GM12878 (cell line): Measurements from ENCODE around the gene MPRIP. TPM values are rescaled to one million over a fixed set of nuclear protein-coding genes. Genes with fewer than 3 reads are reported as not detected.

ENCODE experiments used
- ATAC-seq: fragments of 200-7000 bp; cut with Tn5 transposase; 3 replicates; pipeline ENCODE4 v1.9.1; 2020; ENCODE audit warnings: mild to moderate bottlenecking, moderate library complexity
- BruUV-seq: library from RNA; stranded (reverse); fragments of 400-500 nt; replicated peaks from 2 replicates; lab custom pipeline; 2021; lab: Mats Ljungman, UMichigan
- CTCF ChIA-PET: fragments of 300-600 bp; sonication (Branson Sonifier 250); formaldehyde crosslinking; extraction: SDS; loops from one replicate; lab custom pipeline; 2021; ENCODE audit warnings: inconsistent platforms; lab: Yijun Ruan, JAX
- POLR2A ChIA-PET: fragments of 350-600 bp; formaldehyde crosslinking; extraction: SDS; loops from one replicate; lab custom pipeline; 2021; ENCODE audit warnings: inconsistent platforms; lab: Charles Lee
- RAD21 ChIA-PET: fragments of 300-600 bp; sonication (Branson Sonifier 250); formaldehyde crosslinking; loops from one replicate; lab custom pipeline; 2023; ENCODE audit warnings: antibody characterized with exemption; ENCODE audit not compliant: unreplicated experiment; lab: Charles Lee
- SMC1A ChIA-PET: fragments of 300-600 bp; sonication (Branson Sonifier 250); formaldehyde crosslinking; loops from one replicate; lab custom pipeline; 2023; ENCODE audit not compliant: unreplicated experiment, uncharacterized antibody; lab: Charles Lee
- DNase-seq: peaks from one replicate; pipeline ENCODE4 v3.0.0-alpha.2; 2011; ENCODE audit warnings: low read depth, low spot score
- FAIRE-seq: peaks from 3 replicates; lab custom pipeline; 2011; peaks lifted over from hg19 to GRCh38; lab: Jason Lieb, UNC
- H2AFZ ChIP-seq: 2 replicates; pipeline ENCODE4 v1.6.0; 2011; ENCODE audit warnings: low read depth, low read length, control low read depth; ENCODE audit not compliant: control insufficient read depth
- H3K27ac ChIP-seq: 2 replicates; pipeline ENCODE4 v1.5.1; 2011; ENCODE audit warnings: control low read depth; ENCODE audit not compliant: control insufficient read depth, insufficient read depth
- H3K27me3 ChIP-seq, 2 experiments: replicated peaks in 1 of 2; 2 replicates each; pipeline versions ENCODE4 v1.6.0 to v1.6.1; 2011; ENCODE audit warnings: low read length in 1 of 2; ENCODE audit not compliant: control insufficient read depth in 2 of 2, insufficient read depth in 2 of 2
- H3K36me3 ChIP-seq, 2 experiments: 2 replicates each; pipeline ENCODE4 v1.5.1; 2011; ENCODE audit warnings: low read length in 1 of 2; ENCODE audit not compliant: control insufficient read depth in 2 of 2, insufficient read depth in 2 of 2
- H3K4me1 ChIP-seq: 2 replicates; pipeline ENCODE4 v1.6.1; 2011; ENCODE audit warnings: mild to moderate bottlenecking, low read length, moderate library complexity, mixed read lengths; ENCODE audit not compliant: control insufficient read depth, insufficient read depth
- H3K4me2 ChIP-seq: 2 replicates; pipeline ENCODE4 v1.6.0; 2011; ENCODE audit warnings: control low read depth; ENCODE audit not compliant: control insufficient read depth, insufficient read depth
- H3K4me3 ChIP-seq: fragments of 200-600 bp; sonication (generic); 2 replicates; pipeline ENCODE4 v1.5.1; 2016
- H3K79me2 ChIP-seq: 2 replicates; pipeline ENCODE4 v1.6.0; 2011; ENCODE audit warnings: low read length; ENCODE audit not compliant: control insufficient read depth, insufficient read depth
- H3K9ac ChIP-seq: 2 replicates; pipeline ENCODE4 v1.8.0; 2011; ENCODE audit warnings: low read length, control low read depth, mixed read lengths; ENCODE audit not compliant: control insufficient read depth, insufficient read depth
- H3K9me3 ChIP-seq: replicated peaks from 3 replicates; pipeline ENCODE4 v1.5.1; 2011; ENCODE audit warnings: mild to moderate bottlenecking, low read length; ENCODE audit not compliant: control insufficient read depth, insufficient read depth
- H4K20me1 ChIP-seq: 2 replicates; pipeline ENCODE4 v1.6.0; 2011; ENCODE audit not compliant: control insufficient read depth, insufficient read depth
- BMI1 ChIP-seq: fragments of 450-650 bp; IDR thresholded peaks from 2 replicates; pipeline ENCODE4 v1.6.1; 2016; ENCODE audit warnings: mild to moderate bottlenecking, moderate library complexity, borderline replicate concordance
- CBFB ChIP-seq: IDR thresholded peaks from 2 replicates; pipeline ENCODE4 v1.6.1; 2016; ENCODE audit warnings: antibody characterized with exemption, low read depth
- EP300 ChIP-seq, 2 experiments: fragments of 150-350 bp in 1 of 2; IDR thresholded peaks; 2 replicates each; pipeline ENCODE4 v1.6.1; 2011 to 2012; ENCODE audit warnings: low read depth in 2 of 2, low read length in 2 of 2, borderline replicate concordance in 1 of 2, improper control_type of control experiment in 1 of 2, inconsistent platforms in 1 of 2; ENCODE audit not compliant: control insufficient read depth in 1 of 2
- MEF2A ChIP-seq: IDR thresholded peaks from 2 replicates; pipeline ENCODE4 v1.6.1; 2011; ENCODE audit warnings: low read depth, mild to moderate bottlenecking, low read length, moderate library complexity; ENCODE audit not compliant: insufficient read depth
- RAD21 ChIP-seq: IDR thresholded peaks from 2 replicates; pipeline ENCODE4 v1.6.1; 2011; ENCODE audit warnings: mild to moderate bottlenecking, low read depth, low read length, moderate library complexity; ENCODE audit not compliant: insufficient read depth
- SIX5 ChIP-seq: IDR thresholded peaks from 2 replicates; pipeline ENCODE4 v1.6.1; 2011; ENCODE audit warnings: mild to moderate bottlenecking, low read depth, low read length, moderate library complexity; ENCODE audit not compliant: severe bottlenecking
- ZSCAN29 ChIP-seq: fragments of 450-650 bp; IDR thresholded peaks from 2 replicates; pipeline ENCODE4 v1.6.1; 2017; ENCODE audit warnings: mild to moderate bottlenecking, moderate library complexity
- WGBS: methylation state at CpG from one replicate; pipeline ENCODE4 v1.1.6; 2016; ENCODE audit warnings: low lambda C conversion rate; ENCODE audit not compliant: insufficient replicate concordance, insufficient coverage; ENCODE audit errors: missing lambda C conversion rate; 5-methylcytosine and 5-hydroxymethylcytosine counted together
- in situ Hi-C: fragments of 300-500 bp; cut with MboI; formaldehyde crosslinking; loops from 9 replicates; pipeline ENCODE4 v1.14.3; 2018; ENCODE audit warnings: mixed read lengths
- intact Hi-C: fragments of 100-400 bp; cut with micrococcal nuclease; formaldehyde crosslinking; loops from one replicate; pipeline ENCODE4 v1.14.2; 2022; ENCODE audit not compliant: unreplicated experiment
- polyA plus RNA-seq, 11 experiments: library from polyadenylated mRNA; depleted of rRNA in 4 of 11; unstranded in 6 of 11; stranded (reverse) in 5 of 11; fragments of >200 nt; fragmentation: Nextera tagmentation in 4 of 11; fragmentation: Illumina TruSeq in 1 of 11; extraction: Ambion mirVana in 4 of 11; extraction: Trizol in 1 of 11; gene quantifications; 1 replicate in 1 of 11; 2 replicates in 10 of 11; pipeline versions ENCODE4 v1.2.1 to v1.2.3, GENCODE V29; 2011 to 2016; ENCODE audit warnings: inconsistent platforms in 2 of 11, missing spikeins in 2 of 11, low read depth in 1 of 11
- total RNA-seq, 4 experiments: library from RNA; depleted of rRNA in 3 of 4; stranded (reverse); fragments of >200 nt in 3 of 4; fragmentation: Illumina TruSeq in 1 of 4; extraction: Trizol in 1 of 4; gene quantifications; 2 replicates each; pipeline versions ENCODE4 v1.2.1 to v1.2.3, GENCODE V29; 2013 to 2021

The MPRIP gene
- total and polyA plus RNA-seq, 10 of the 15 experiments (the other 5 are each of a cell fraction or from before 2014, with no cell fraction given) = 16.5 to 168 (median 71.7) TPM

GRCh38 chr17:17054636-17055035 lies 12.4 kb downstream of the MPRIP start (continued):
- no peak for TF ChIP-seq MEF2A
- TF ChIP-seq EP300 (IDR thresholded peaks at IDR 0.05; ENCODE audit: borderline replicate concordance in 1 of 2, control insufficient read depth in 1 of 2, low read depth in 2 of 2, low read length in 2 of 2) = no peak
- TF ChIP-seq CBFB = no peak
- no peak for TF ChIP-seq ZSCAN29
- TF ChIP-seq BMI1 = no peak
- TF ChIP-seq, all 136 proteins: peak for 0

- H2AFZ ChIP-seq = no peak overlapping the region
- H4K20me1 ChIP-seq = peaks cover 8% of the 10 kb centered on the region; the same call in 1 of the 2 replicates
- H3K9me3 ChIP-seq = no peaks in the 10 kb centered on the region
- TF ChIP-seq SIX5 (no peak), MEF2A (no peak), RAD21 (no peak)
- no peak overlapping the region for H3K4me3 ChIP-seq
- ChIA-PET SMC1A (interaction anchor here (0.9 kb wide), 2 partner anchors 11 to 86 kb away, joined by 3 read pairs; no protein-coding TSS in a partner anchor), POLR2A (no interaction called here), RAD21 (no interaction called here), CTCF (no interaction called here)
- ATAC-seq = no peak
- in situ Hi-C loops (no loop called here), intact Hi-C loops (no loop called here)
- DNase-seq = no peak
- H3K79me2 ChIP-seq = peaks cover 43% of the 10 kb centered on the region
- H3K27me3 ChIP-seq = no peaks in the 10 kb centered on the region
- H3K27ac ChIP-seq = no peak overlapping the region
- peaks cover 6 to 10% of the 10 kb centered on the region in 2 experiments for H3K36me3 ChIP-seq
- no peak overlapping the region for H3K4me2 ChIP-seq
- BruUV-seq = no TSS peak
- 93% methylated on average over 16 of the region's 16 CpGs for WGBS
- FAIRE-seq = no peak
- peaks cover 15% of the 10 kb centered on the region for H3K4me1 ChIP-seq
- no peak overlapping the region for H3K9ac ChIP-seq
These were observed 13.3 kb downstream of the MPRIP start for GRCh38 chr17:17055286-17056155.
